Erythroblast (primary cell): ENCODE results near the gene TRABD2B.

Experiments used
- GATA1 ChIP-seq: IDR thresholded peaks from 2 replicates; pipeline ENCODE4 v1.6.1; 2011; ENCODE audit warnings: low read depth, mild to moderate bottlenecking, control low read depth, low read length, moderate library complexity
- POLR2A ChIP-seq: IDR thresholded peaks from 2 replicates; pipeline ENCODE4 v1.6.1; 2011; ENCODE audit warnings: mild to moderate bottlenecking, low read length

GRCh38 chr1:47729685-47730084, 267.5 kb downstream of the TRABD2B start:
- TF ChIP-seq POLR2A (no peak), GATA1 (no peak)
